ENCODE measurements around the gene MRPL23.
"Not testable (repeated sequence)": the region's sequence is repeated elsewhere in the genome, so short reads cannot be mapped to it uniquely, and the experiment has no call there.

The MRPL23 gene

DNA sequence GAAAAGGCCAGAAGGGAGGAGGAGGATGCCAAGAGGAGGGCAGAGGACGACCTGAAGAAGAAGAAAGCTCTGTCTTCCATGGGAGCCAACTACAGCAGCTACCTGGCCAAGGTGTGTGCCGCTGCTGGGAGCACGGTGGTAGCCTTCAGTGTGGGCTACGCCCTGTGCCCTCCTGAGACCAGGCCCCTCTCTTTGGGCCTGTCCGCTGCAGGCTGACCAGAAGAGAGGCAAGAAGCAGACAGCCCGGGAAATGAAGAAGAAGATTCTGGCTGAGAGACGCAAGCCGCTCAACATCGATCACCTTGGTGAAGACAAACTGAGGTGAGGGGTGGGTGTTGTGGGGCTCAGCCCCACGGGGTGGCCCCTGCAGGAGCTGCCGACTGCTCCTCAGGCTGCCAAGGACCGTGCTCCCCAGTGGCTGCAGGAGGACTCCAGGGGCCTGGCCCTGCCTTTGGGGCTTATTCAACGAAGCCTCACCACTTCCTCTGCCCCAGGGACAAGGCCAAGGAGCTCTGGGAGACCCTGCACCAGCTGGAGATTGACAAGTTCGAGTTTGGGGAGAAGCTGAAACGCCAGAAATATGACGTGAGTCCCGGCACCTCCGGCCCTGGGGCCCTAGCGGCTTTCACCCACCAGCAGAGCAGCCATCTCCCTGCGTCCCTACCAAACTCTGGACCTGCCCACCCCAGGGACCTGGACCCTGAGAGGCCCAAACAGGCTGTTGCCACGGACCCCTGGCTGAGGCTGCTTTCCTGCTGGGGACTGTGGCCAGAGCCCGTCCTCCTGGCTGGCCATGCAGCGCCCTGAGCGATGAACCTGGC, 12.6 kb upstream of the MRPL23 start:
- no peak for FAIRE-seq

DNA sequence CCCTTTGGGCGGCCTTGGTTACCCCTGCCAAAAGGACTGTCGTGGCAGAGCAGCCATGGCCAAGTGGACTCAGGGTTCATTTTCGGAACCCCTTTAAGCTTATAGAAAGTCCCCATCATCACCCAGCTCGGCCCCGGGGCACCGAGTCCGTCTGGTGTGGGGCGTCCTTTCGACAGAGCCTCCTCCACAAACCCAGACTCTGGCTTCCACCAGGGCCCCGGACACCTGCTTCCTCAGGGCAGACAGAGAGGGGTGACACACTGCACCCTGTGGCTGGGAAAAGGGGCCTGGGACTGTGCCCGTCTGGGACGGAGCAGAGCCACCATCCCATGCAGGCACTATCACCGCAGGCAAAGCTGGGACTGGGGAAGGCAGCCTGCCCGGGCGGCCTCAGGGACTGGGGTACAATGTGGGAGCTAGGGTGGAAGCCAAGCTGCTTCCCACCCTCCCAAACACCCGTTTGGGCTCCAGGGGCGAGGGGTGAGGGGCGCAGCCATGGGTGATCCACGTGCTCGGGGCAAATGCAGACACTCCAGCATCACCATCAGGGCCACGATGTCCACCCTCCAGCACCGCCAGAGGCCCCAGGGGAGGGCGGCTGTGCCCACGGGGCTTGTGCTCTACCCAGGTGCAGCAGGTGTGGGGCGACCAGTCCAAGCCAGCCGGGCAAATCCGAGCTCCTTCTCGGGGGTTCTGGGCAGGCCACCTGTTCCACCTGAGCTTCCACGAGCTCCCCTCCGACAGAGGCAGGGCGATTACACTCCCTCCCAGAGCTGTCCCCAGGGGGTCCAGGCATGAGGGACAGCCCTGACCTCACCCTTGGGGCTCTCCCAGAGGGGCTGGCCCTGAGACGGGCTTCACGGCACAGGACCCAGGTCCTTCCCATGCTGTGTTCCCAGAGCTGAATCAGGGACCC, 11.7 kb upstream of the MRPL23 start:
- FAIRE-seq = no peak

DNA sequence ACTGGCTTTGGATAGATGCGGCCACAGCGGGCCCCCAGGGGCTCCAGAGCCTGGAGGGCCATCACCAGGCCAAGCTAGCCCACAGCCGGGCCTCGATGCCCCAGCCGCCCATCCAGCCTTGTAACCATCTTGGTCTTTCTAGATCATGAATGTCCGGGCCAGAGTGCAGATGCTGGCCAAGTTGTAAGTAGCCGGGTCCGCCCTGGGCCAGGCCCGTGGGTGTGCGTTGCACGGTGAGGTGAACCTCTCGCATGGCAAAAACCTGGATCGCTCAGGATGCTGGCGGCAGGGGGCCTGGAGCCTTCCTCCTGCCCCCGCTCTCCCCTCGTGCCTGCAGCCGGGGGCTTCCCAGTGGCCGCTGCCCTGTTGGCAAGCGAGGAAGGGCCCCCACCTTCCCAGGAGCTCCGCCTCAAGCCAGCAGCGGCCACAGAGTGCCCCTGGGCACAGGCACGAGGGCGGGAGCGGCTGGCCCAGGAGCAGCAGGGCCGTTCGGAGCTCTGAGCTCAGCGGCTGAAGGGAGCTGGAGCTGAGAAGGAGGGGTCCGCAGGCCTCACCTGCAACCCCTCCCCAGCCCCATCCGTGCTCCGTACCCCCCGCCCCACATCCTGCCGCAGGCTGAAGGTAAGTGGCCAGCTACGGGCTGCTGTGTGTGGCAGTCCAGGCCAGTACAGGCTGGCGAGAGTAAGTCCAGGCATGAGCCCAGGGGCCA, 10.9 kb upstream of the MRPL23 start:
- FAIRE-seq = no peak

DNA sequence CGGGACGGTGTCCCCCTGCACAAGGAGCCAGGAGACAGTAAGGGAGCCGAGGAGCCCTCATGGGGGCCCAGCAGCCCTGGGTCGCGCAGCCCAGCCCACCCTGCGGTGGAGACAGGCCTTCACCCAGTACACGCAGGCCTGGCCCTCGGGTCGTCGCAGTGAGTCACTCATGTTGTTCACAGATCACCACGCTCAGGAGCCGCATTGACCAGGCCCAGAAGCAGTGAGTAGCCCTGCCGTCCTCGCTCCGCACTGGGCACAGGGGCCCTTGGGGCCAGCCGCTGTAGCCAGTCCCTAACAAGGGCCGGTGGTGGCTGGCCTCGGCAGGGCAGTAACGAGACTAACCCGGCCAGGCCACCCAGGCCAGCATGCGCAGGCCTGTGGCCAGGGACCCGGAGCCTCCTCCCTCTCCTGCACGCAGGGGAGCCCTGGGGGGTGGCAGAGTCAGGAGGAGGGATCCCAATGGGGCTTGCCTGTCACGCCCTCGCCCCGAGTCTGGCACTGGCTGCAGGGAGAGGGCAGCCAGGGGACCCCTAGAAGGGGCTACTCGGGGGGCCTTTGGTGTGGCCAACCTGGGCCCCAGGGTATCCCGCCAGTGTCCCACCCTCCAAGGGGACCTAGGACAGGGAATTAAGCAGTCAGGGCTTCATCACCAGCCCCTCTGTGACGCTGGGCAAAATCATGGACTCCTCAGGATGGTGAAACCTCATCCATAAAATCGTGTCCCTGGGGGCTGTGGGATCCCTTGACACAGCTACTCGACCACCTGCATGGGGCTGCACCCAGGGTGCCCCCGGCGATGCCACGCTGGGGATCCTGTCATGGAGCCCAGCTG, 10.1 kb upstream of the MRPL23 start:
- no peak for FAIRE-seq

DNA sequence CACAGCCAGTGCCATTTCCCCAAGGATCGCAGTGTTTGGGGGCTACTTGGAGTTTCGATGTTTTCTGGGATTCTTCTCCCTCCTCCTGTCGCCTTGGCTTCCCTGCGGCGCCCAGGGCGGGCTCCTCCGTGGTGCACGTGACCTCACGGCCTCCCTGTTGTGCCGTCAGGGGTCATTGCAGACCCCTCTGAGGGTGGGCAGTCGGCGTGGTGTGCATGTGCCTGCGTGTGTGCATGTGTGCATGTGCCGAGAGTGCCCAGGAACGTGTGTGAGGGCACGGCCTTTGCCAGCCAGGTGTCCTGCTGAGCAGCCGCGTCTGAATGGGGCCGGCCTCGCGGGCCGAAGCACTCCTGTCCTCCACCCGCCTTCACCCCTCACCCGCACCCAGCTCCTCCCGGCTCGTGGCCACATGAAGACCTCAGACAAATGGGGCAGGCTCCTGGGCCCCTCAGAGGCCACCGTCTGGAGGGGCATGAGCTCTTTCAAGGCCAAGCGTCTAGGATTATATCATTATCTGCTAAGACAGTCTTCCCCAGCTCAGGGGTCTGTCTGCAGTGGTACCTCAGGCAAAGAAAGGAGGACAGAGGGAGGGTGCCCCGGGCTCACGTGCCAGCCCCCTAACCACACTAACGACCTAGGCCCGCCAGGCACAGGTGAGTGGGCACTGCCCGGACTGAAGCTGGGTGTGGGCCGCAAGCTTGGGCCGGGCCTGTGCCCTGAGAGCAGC, 9.4 kb upstream of the MRPL23 start:
- FAIRE-seq = no peak

DNA sequence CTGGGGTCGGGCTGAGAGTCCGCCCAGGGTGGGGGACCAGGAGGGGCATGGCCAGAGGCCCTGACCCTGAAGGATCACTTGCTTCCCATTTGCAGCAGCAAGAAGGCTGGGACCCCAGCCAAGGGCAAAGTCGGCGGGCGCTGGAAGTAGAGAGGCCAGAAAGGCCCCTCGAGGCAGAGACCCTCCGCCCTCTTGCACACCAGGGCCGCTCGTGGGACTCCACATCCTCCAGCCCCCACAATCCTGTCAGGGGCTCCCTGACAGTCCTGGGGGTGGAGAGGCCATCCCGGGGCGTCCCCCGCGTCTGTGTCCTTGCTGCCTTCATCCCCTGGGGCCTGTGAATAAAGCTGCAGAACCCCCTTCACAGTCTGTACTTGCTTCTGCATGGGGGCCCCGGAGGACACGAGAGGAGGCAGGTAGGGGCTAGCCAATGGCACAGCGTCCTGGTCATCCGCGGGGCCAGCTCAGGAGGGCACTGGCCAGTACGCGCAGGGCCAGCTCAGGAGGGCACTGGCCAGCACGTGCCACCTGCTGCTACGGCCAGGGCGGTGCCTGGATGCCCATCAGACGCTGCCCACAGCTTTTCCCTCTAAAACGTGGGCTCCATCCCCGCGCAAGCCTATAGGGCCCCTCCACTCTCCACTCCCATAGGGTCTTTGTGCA, 8.7 kb upstream of the MRPL23 start:
- FAIRE-seq = no peak

DNA sequence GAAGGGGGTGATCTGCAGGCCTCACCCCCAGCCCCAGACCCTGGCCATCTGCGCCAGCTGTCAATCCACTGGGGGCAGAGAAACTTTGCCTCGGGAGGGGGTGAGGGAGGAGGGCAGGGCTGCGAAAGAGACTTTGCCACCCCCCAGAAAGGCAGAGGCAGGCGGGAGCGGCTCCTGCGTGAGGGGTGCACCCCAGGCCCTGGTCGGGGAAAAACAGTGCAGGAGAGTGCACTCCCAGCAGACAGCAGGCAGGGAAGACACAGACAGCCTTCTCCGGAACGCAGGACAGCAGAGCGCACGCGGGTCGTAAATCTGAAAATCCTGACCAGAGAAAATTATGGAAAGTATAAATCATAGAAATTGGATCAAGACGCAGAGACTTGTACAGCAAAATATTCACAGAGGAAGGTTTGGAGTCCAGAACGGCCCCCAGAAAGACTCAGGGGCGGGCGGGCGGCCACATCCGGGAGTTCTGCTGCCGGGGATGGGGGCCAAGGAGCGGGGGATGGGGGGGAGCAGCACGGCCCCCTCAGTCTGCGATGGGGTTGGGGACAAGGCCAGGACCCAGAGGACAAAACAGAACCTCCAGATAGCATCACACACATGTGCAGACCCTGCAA, 8.0 kb upstream of the MRPL23 start:
- FAIRE-seq = no peak

DNA sequence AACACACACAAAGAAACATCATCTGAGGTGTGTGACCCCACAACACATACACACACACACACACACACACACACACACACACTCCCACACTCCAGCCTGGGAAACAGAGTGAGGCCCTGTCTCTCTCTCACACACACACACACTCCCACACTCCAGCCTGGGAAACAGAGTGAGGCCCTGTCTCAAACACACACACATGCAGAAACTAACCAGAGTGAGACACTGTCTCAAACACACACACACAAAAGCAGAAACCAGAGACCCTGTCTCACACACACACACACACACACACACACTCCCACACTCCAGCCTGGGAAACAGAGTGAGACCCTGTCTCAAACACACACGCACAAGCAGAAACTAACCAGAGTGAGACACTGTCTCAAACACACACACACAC, 7.3 kb upstream of the MRPL23 start:
- not testable (repeated sequence) for FAIRE-seq

DNA sequence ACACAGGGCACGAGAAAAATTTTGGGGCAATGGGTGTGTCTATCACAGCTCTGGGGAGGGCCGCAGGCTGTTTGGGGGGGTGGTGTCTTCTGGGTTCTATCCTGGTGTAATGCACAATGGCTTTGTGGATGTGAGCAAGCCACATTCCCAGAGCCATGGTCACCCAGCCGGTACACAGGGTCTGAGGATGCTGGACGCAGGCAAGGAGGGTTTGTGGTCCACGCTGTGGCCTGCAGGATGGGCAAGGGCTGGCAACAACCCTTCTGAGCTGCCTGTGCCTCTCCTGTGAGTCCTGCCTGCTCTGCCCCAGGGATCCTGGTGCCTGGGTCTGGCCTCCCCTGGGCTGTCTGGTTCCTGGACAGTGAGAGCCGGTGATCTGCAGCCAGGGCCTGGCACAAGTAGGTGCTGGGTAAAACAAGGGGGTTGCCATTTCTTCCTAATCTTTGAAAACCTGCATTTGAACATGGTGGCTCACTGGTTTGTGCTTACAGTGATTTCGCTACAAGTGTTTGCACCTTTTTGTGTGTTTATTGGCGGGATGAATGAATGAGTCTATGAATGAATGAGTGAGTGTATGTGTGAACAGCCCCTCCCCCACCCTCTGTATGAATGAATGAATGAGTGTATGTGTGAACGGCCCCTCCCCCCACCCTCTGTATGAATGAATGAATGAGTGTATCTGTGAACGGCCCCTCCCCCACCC, 4.4 kb upstream of the MRPL23 start:
- no peak for FAIRE-seq

DNA sequence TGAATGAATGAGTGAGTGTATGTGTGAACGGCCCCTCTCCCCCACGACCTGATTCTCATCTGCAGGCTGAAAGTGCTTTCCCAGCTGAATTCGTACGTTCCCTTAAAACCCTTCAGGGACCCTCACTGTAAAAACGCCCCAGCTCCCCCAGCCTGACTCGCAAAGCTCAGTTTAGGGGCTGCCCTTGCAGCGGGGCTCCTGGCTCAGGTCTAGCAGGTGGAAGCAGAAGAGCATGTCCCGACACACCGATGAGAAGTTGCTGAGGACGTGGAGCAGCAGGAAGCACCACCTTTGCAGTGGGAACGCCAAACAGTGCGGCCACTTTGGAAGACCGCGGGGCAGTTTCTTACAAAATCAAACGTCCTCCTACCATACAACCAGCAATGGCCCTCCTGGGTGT, 3.6 kb upstream of the MRPL23 start:
- no peak for FAIRE-seq

DNA sequence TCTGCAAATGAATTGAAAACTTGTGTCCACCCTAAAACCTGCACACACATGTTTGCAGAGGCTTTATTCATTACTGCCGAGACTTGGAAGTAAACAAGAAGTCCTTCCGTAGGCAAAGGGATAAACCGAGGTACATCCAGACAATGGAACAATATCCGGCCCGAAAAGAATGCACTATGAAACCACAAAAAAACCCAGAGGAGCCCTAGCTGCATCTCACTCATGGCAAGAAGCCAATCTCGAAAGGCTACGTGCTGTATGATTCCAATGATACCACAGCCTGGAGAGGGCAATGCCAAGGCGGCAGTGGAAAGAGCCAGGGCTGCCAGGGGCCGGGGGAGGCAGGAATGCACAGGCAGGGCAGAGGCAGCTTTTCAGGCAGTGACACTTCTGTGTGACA, 3.2 kb upstream of the MRPL23 start:
- FAIRE-seq = no peak

DNA sequence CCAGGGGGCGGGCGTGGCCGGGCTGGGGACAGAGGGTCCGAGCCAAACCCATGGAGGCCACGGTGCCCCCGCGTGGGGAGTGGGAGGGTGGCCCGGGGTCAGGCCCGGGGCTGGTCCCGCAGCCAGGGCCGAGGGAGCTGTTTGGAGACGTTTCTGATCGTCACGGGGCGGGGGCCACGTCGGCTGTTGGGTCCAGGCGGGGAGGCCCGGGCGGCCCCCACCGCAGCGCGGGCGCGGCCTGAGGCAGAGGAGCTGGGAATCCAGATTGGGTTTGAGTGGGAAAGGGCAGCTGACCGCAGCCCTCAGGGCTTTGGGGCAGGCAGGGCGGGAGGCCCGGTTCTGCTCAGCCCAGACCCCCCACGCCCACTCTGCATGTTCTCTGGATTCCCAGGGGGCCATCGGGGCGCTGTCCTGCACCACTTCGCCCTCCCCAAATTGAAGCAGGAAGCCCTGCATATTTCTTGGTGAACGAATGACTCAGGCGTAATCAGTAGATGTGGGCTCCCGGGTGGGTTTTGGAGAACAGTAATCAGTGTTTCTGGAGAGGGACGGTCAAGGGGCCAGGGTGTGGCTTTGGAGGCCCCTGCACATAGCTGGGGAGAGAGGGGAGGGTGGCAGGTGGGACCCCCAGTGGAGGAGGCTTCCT, 583 bp downstream of the MRPL23 start:
- no peak for FAIRE-seq

DNA sequence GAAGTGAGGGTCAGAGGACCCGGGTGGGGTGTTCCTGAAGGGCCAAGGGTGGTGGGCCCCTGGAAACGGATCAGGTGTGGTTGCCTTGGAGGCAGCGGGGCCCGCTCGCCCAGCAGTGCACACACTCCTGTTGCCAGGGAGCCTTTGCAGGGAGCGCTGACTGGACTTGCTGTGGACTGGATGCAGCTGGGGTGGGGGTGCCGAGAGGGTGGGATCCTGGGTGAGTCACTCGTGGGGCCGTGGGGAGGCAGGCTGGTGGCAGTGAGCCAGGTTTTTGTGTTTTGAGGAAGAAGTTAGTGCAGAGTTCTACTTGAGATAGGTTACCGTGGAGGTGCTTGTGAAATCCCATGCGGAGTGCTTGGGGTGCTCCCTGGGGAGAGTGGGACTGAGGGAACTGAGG, 1.3 kb downstream of the MRPL23 start:
- no peak for FAIRE-seq

DNA sequence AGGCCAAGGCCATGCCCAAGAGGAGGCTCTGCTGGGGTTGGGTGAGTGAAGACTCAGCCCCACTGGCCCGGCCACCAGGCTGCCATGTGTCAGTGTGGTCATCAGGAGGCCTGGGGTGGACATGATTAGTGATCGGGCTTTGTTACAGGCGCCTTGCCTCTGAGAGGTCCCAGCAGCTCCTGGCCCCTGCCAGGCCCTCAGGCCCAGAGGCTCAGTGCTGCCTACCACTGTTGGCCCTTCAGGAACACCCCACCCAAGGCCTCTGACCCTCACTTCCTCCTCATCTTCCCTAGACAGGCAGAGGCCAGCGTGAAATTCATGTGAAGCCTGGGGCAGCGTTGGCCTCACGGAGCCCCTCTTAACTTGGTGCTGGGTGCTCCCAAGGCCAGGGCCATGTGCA, 2.2 kb downstream of the MRPL23 start:
- FAIRE-seq = no peak

DNA sequence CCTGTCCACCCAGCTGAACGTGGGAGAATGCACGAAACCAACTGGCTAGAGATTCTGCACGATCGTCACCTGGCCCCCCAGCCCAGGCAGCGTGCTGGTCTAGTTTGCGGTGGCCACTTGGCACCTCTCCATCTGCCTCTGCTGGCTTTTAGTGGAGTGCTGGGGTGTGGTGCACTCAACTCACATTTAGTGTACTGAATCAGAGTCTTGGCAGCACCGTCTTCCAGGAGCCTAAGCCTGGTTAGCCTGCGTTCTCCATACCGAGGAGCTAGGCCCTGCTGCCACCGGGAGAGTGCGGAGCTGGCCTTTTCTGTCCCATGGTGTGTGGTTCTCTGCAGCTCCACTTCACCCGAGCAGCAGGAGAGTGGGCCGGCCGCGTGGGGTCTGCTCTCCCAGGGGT, 2.8 kb downstream of the MRPL23 start:
- no peak for FAIRE-seq

DNA sequence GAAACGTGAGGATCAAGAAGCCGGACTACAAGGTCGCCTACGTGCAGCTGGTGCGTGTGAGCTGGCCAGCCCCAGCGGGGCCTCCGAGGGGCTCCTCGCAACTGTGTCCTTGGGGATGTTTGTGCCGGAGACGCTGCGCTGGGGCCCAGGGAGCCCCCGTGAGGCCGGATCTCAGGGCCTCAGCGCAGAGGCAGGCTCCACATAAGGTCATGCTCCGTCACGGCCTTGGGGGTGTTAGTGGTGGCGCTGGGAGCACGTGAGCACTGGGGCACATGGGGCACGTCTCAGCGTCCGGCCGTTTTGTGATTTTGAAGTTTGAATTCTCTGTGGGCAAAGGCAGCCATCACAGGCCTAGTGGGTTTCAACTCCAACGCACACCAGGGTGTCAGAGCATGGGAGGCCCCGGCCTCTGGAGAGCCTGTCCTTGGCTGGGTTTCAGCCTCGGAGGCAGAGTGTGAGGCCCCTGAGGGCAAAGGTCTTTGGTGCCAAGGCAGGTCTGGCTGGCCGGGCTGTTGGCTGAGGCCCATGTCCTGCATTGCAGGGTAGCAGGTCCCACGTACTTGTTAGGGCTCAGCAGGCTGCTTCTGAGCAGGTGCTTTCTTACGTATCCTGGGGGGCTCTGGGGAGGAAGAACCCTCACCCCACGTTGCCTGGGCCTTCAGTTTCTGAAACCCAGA, 5.8 kb downstream of the MRPL23 start:
- no peak for FAIRE-seq

DNA sequence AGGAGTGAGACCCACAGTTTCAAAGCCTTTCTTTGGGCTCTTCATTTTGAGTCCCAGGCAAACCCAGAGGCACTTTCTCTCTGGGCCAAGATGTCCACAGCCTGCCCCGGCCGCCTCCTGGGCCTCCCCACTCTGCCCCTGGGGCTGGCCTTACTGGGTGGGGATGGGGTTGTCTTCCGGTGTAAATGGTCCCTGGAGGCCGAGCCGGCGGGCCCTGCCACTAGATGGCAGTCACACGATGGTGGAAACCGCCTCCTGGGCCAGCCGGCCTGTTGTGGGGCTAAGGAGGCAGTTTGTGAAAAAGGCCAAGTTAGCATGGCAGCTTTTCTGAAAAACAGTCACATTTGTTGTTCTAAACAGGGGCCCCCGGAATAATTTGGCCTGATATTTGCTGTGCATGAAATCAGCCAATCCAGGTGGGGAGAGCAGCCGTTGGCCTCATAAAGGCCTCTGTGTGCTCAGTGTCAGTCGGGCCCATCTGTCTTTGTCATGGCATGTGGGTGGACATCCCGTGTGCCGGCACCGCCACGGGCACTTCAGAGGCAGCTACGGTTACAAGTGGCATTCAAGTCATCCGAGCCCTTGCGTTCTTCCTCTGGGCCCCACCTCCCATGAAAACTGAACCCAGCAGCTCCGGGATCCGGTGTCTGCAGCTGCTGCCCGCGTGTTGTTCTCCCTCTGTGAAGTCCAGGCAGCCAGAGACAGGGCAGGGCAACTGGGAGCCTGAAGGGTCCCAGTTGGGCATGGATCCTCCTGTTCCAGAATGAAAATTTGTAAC, 6.5 kb downstream of the MRPL23 start:
- no peak for FAIRE-seq

DNA sequence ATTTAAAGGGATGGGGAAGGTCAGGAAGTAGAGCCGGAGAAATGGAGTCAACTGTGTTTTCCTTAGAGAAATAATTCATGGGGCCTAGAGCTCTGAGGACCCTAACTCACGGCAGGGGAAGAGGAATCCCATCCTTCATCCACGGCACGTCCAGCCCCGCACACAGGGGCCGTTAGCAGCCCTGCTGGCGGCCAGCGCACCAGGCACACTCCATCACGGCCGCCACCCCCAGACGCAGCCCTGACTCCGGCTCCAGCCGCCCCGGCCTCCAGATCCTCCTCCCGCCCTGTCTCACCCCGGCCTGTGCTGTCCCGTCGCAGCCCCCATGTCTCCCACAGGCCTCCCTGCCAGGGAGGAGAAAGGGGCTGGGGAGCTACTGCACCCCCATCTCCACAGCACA, 11.2 kb downstream of the MRPL23 start:
- FAIRE-seq = no peak
